ENCODE results near the gene KCNG1. TPM values are rescaled to one million over a fixed set of nuclear protein-coding genes. Genes with fewer than 3 reads are reported as not detected.

The KCNG1 gene
- total and polyA plus RNA-seq, 2 of the 8 experiments (the other 6 are each of a cell fraction or from before 2014, with no cell fraction given), result 16.0 to 18.0 TPM

DNA sequence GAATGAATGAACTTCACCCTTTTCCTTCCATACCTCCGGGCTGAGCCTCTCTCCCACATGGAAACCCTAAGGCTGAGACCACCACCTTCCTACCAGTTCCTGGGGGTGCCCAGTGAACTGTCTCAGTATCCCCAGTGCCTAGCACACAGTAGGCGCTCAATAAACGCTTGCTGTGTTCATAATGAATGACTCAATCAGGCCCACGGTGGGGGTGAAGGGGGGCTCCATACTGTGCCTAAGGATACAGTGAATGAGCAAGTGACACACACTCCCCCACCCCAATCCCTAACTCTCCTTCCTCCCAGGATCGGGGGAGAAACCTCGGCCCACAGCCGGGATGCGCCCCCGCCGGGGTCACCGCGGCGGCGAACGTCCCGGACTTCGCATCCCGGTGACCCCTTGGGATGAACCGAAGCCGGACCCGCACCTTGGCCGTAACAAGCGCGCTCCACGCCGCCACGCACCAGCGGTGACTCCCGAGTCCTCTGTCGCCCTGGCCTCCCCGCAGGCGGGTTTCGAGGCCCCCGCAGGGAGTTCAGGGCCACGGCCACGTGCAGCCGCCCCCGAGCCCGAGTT is 592 bp downstream of the KCNG1 start:
- Histone ChIP-seq H4K8ac (ENCODE audit: extremely low read depth, insufficient read depth, low read length) (peak overlapping the region; percentile 72), H3K79me1 (ENCODE audit: low read depth, low read length) (no peaks in the 10 kb centered on the region), H3K27me3 (replicated peaks in 1 of 4; ENCODE audit: control insufficient read depth in 3 of 4, extremely low read depth in 1 of 4, insufficient read depth in 3 of 4, low read length in 3 of 4) (peaks cover 11 to 36% (median 30%) of the 10 kb centered on the region in 4 experiments), H3K27ac (ENCODE audit: low read depth, low read length) (no peak overlapping the region), H3K4me1 (replicated peaks in 1 of 4; ENCODE audit: control insufficient read depth in 3 of 4, insufficient read depth in 4 of 4, low read length in 3 of 4) (peaks cover 13 to 36% (median 16%) of the 10 kb centered on the region in 4 experiments), H3K9me3 (ENCODE audit: insufficient read depth in 2 of 2, low read depth in 1 of 2, low read length in 1 of 2) (no peaks in the 10 kb centered on the region), H2BK20ac (ENCODE audit: low read length) (no peak overlapping the region), H2BK15ac (ENCODE audit: low read length) (no peak overlapping the region), H3K14ac (ENCODE audit: insufficient read length) (no peak overlapping the region), H3K4ac (replicated peaks; ENCODE audit: insufficient read length, low read depth, low read length) (peak overlapping the region; percentile 19), H2BK12ac (ENCODE audit: low read depth, low read length) (no peak overlapping the region), H3K23ac (ENCODE audit: insufficient read length) (no peak overlapping the region), H2BK5ac (ENCODE audit: low read depth, low read length) (no peak overlapping the region), H3K79me2 (ENCODE audit: control insufficient read depth in 1 of 2, insufficient read depth in 2 of 2, low read length in 2 of 2) (no peaks in the 10 kb centered on the region; a peak in 1 of 4 replicates), H3K18ac (ENCODE audit: extremely low read depth, low read length) (0 out of 2 replicates have a peak overlapping the region, but pooled peaks have one; percentile 21), H3K36me3 (ENCODE audit: control insufficient read depth in 2 of 4, insufficient read depth in 4 of 4, low read length in 3 of 4) (no peaks in the 10 kb centered on the region), H2AK5ac (ENCODE audit: low read depth, low read length) (peak overlapping the region; percentile 48; the same call in 1 of the 2 replicates), H3K4me3 (ENCODE audit: extremely low read depth in 1 of 4, insufficient read depth in 2 of 4, low read depth in 3 of 4, low read length in 4 of 4) (peak overlapping the region; percentile 56 to 75 (median 64)), H3K23me2 (ENCODE audit: low read depth, low read length) (peaks cover 15% of the 10 kb centered on the region; the same call in 1 of the 2 replicates), H2AFZ (ENCODE audit: low read length) (no peak overlapping the region), H4K91ac (replicated peaks; ENCODE audit: insufficient read length, low read length) (no peak overlapping the region), H2BK120ac (replicated peaks; ENCODE audit: low read depth, low read length) (no peak overlapping the region), H3K4me2 (ENCODE audit: insufficient read depth in 1 of 2, low read depth in 2 of 2, low read length in 2 of 2) (peak overlapping the region; percentile 74 to 96), H3K56ac (replicated peaks; ENCODE audit: insufficient read length, low read depth, low read length) (no peak overlapping the region), H3K9ac (replicated peaks in 1 of 4; ENCODE audit: extremely low read depth in 1 of 4, low read depth in 3 of 4, low read length in 3 of 4) (peak overlapping the region in 2 of 4 experiments; percentile 45 to 58; a peak in 5 of 7 replicates), H4K20me1 (replicated peaks in 1 of 2; ENCODE audit: control insufficient read depth in 1 of 2, insufficient read depth in 2 of 2, low read length in 2 of 2) (peaks cover 0 to 2% of the 10 kb centered on the region in 2 experiments), H4K5ac (ENCODE audit: insufficient read length, low read depth, low read length) (no peak overlapping the region)
- FAIRE-seq, result no peak
- 4% methylated on average over 30 of the region's 39 CpGs; no CpG with 5 or more reads in 1 of the 2 experiments for WGBS, 2 experiments (ENCODE audit: extremely low coverage in 1 of 2, insufficient coverage in 1 of 2, insufficient read length in 1 of 2, insufficient replicate concordance in 2 of 2, low coverage in 1 of 2, low lambda C conversion rate in 2 of 2, missing lambda C conversion rate in 1 of 2)
- no peak for DNase-seq (ENCODE audit: low read depth in 1 of 2, low spot score in 2 of 2)
- CTCF ChIA-PET (ENCODE audit: partially characterized antibody), result interaction anchor here (1.1 to 3.3 kb wide), 4 partner anchors 21 to 295 kb away, joined by 3 to 25 read pairs (median 4); no protein-coding TSS in a partner anchor
- TF ChIP-seq, protein P1, sequence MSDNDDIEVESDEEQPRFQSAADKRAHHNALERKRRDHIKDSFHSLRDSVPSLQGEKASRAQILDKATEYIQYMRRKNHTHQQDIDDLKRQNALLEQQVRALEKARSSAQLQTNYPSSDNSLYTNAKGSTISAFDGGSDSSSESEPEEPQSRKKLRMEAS (IDR thresholded peaks at IDR 0.05), result 0 out of 2 replicates have a peak, but pooled peaks have one; percentile 23
- TF ChIP-seq NRF1 (IDR thresholded peaks at IDR 0.05; ENCODE audit: low read depth, low read length), result no peak
- TF ChIP-seq SUZ12 (IDR thresholded peaks at IDR 0.05; ENCODE audit: low read length), result peak; percentile 27
- peak; percentile 64 for TF ChIP-seq EZH2 (IDR thresholded peaks at IDR 0.05; ENCODE audit: low read depth, low read length, severe bottlenecking)
- peak; percentile 6 for TF ChIP-seq RNF2 (IDR thresholded peaks at IDR 0.05; ENCODE audit: borderline replicate concordance, low read depth, low read length, missing control alignments, poor library complexity, severe bottlenecking)
- POLR2A ChIA-PET (ENCODE audit: partially characterized antibody), result interaction anchor here (0.8 to 2.0 kb wide), 3 partner anchors 11 to 91 kb away, joined by 3 to 8 read pairs (median 3); partner anchors contain the start of gene ADNP

Data from H1 (cell line).